ENCODE measurements around the gene SEZ6L2.
"Not testable (repeated sequence)": the region's sequence is repeated elsewhere in the genome, so short reads cannot be mapped to it uniquely, and the experiment has no call there.

Gene SEZ6L2

GRCh38 chr16:29909851-29910250 lies 10.5 kb upstream of the SEZ6L2 start:
- not testable (repeated sequence) for ATAC-seq

GRCh38 chr16:29909391-29909790 lies 10.0 kb upstream of the SEZ6L2 start:
- no peak for ATAC-seq

GRCh38 chr16:29908719-29909220 lies 9.4 kb upstream of the SEZ6L2 start:
- ATAC-seq, result no peak

GRCh38 chr16:29907973-29908372 lies 8.6 kb upstream of the SEZ6L2 start:
- ATAC-seq, result no peak

- ATAC-seq, result no peak
These were observed 7.3 kb upstream of the SEZ6L2 start for GRCh38 chr16:29906520-29907244.

GRCh38 chr16:29905668-29906067 lies 6.3 kb upstream of the SEZ6L2 start:
- no peak for ATAC-seq

GRCh38 chr16:29904947-29905346 lies 5.6 kb upstream of the SEZ6L2 start:
- ATAC-seq, result no peak

GRCh38 chr16:29903590-29903989 lies 4.2 kb upstream of the SEZ6L2 start:
- ATAC-seq, result no peak

- no peak for ATAC-seq
These were observed 2.2 kb upstream of the SEZ6L2 start for GRCh38 chr16:29901607-29901945.

GRCh38 chr16:29900888-29901606 lies 1.7 kb upstream of the SEZ6L2 start:
- no peak for ATAC-seq

GRCh38 chr16:29900102-29900887 lies 945 bp upstream of the SEZ6L2 start, which contains the start of gene ASPHD1:
Gene ASPHD1 (plus strand): TSS chr16:29900488. CDS start chr16:29900972, 484 bp downstream.
- ATAC-seq, result peak; percentile 81 to 91

GRCh38 chr16:29898804-29899515 lies 390 bp downstream of the SEZ6L2 start:
- ATAC-seq, result no peak

GRCh38 chr16:29898135-29898803 lies 1.1 kb downstream of the SEZ6L2 start:
- no peak for ATAC-seq

- ATAC-seq, result no peak
These were observed 2.0 kb downstream of the SEZ6L2 start for GRCh38 chr16:29897333-29897732.

- no peak for ATAC-seq
These were observed 2.5 kb downstream of the SEZ6L2 start for GRCh38 chr16:29896841-29897240.

GRCh38 chr16:29894352-29894751 lies 5.0 kb downstream of the SEZ6L2 start:
- ATAC-seq, result no peak

GRCh38 chr16:29893553-29893952 lies 5.8 kb downstream of the SEZ6L2 start:
- no peak for ATAC-seq

GRCh38 chr16:29892458-29892813 lies 6.9 kb downstream of the SEZ6L2 start:
- no peak for ATAC-seq

GRCh38 chr16:29891525-29892457 lies 7.6 kb downstream of the SEZ6L2 start:
- no peak for ATAC-seq

- not testable (repeated sequence) for ATAC-seq
These were observed 10.0 kb downstream of the SEZ6L2 start for GRCh38 chr16:29889372-29889771.

GRCh38 chr16:29883987-29884386 lies 15.4 kb downstream of the SEZ6L2 start:
- no peak for ATAC-seq
